HG03521 (cell line): ENCODE data around the gene ZFHX3.
A peak's percentile ranks its signal among the peaks of the same experiment; 100 is the strongest.
"Not testable (repeated sequence)": the region's sequence is repeated elsewhere in the genome, so short reads cannot be mapped to it uniquely, and the experiment has no call there.

Source experiments
- ATAC-seq: cut with Tn5 transposase; IDR thresholded peaks from one replicate; pipeline ENCODE4 v1.9.1; 2021; ENCODE audit warnings: mild to moderate bottlenecking, moderate library complexity; ENCODE audit not compliant: unreplicated experiment

Gene ZFHX3

GRCh38 chr16:73023752-73024570 is 24.0 kb downstream of the ZFHX3 start:
- no peak for ATAC-seq

DNA sequence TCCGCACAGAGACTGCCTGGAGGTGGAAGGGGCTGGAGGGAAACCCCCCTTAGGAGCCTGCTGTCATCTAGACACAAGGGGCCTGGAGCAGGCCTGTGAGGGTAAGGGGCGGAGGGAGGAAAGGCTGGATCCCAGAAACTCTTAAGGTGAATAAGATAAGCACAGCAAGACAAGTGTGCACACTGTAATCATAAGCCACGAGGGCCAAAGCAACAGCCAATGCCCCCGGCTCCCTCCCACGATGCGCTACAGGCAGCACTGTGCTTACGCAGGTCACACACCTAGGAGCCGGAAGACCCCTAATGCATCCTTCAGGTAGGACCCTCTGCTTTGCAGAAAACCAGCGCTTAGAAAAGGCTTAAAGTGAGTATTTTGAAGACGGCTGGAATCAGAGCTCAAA is 24.6 kb downstream of the ZFHX3 start:
- ATAC-seq, result no peak

DNA sequence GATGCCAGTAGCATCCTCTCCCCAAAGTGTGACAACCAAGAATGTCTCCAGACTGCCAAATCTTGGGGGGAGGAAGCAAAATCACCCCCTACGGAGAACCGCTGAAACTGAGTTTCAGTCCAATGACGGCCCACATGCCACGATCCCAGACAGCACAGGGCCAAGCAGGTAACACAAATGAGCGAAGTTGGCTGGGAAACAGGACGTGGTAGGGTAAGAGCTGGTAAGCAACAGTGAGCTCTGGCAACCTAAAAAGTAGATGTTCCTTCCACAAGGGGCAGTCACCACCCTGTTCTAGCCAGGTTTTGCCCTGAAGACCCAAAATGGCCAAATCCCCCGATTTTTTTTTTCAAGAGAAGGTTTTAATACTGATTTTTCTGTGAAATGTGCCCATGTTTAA is 25.4 kb downstream of the ZFHX3 start:
- no peak for ATAC-seq

DNA sequence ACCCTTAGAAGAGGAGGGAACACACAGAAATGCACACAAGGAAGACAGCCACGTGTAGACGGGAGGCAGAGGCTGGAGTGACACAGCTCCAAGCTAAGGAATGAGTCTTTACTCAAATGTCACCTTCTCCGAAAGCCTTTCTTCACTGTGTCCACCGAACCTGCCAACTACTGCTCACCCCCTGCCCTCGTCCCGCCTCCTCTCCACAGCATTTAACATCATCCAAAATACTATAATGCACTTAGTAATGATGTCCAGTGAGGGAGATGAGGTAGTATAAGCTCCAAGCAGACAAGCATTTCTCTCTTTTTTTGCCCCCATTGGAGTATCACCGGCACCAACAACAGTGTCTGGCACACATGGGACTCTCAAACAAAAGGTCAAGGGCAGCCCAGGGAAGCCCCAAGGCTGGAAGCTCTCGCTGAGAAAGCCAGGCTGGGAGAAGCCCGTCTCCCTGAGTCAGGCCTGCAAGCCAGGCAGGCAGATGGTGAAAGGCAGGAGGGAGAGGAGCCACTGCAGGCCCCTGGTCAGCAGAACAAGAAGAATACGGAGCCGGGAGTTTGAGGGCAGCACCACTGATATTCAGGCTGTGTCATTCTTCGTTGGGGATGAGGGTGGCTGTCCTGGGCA is 25.9 kb downstream of the ZFHX3 start:
- ATAC-seq, result no peak

GRCh38 chr16:73020409-73020884 is 27.5 kb downstream of the ZFHX3 start:
- ATAC-seq, result no peak

- no peak for ATAC-seq
These were observed 28.2 kb downstream of the ZFHX3 start for GRCh38 chr16:73019457-73020362.

DNA sequence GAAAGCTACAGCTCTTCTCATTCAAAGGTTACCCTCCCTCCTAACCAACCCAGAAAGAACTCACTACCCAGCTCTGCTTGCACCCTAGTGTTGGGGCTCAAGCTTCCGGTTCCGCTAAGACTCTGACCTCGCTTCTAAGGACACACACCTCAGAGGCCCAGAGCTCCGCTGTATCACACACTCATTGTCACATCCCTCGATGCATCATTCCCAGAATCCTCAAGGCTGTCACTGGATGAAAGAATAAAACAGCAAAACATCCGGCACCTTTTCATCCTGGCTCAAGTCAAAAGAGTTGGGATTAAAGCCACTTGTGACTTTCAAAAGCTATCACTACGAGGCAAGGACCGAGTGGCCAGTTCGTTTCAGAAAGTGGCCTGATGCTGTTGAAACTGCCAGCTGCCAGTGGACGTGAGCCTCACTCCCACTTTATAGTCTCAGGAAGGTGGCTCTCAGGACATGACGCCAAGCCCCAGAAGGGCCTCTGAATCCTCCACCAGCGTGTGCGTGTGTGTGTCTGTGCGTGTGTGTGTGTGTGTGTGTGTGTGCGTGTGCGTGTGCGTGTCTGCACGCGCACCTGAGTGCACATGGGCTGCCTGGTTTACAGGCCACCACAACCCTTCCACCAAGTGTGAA is 29.0 kb downstream of the ZFHX3 start:
- no peak for ATAC-seq

- no peak for ATAC-seq
These were observed 30.6 kb downstream of the ZFHX3 start for GRCh38 chr16:73017321-73017720.

GRCh38 chr16:73016488-73016830 is 31.5 kb downstream of the ZFHX3 start:
- ATAC-seq, result peak; percentile 34

DNA sequence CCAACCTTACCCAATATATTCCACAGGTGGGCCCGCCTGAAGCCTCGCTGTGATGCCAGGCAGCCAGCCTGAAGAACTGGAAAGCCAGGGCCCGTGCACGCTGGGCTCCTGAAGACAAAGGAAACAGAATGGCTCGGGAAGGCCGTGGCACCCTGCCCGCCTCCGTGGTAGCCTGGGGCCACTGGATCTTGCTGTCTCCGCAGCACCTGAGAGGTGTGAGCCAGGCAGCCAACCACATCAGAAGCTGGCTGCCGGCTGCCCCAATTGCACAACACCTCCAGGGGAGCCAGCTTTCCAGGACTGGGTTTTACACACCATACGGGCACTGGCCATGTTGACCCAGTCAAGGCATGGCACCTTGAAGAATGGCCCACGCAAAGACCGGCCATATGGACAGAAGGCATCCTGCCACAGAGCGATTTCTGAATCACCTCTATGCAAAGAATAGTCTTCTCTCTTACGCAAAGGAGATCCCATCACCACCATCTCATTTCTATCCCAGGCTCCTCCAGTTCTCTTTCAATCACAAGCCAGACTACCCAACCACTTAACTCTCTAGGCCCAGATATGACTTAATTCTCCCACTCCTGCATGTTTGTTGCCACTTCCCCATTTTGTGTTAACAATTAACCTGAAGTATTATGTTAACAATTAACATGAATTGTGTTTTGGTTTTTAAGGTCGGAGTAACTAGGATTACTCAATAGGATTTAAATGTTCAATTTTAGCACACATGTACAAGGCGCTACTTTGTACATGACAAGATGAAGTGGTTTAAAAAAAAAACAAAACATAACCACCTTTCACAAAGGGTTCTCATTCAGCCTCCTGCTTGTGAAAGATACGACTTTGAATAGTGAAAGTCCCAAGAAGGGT is 32.1 kb downstream of the ZFHX3 start:
- ATAC-seq, result peak; percentile 73

DNA sequence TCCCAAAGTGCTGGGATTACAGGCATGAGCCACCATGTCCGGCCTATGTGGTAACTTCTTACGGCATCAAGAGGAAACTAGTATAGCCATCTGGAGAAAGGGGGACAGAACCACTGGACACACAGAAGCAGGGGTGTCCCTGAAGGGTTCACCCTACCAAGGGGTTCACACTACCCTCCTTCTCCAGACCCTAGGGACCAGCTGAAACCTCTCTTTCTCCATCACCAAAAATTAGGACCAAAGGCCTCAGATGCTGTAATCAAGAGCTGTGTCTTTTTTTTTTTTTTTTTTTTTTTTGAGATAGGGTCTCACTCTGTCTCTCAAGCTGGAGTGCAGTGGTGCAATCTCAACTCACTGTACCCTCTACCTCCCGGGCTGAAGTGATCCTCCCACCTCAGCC is 33.2 kb downstream of the ZFHX3 start:
- no peak for ATAC-seq

DNA sequence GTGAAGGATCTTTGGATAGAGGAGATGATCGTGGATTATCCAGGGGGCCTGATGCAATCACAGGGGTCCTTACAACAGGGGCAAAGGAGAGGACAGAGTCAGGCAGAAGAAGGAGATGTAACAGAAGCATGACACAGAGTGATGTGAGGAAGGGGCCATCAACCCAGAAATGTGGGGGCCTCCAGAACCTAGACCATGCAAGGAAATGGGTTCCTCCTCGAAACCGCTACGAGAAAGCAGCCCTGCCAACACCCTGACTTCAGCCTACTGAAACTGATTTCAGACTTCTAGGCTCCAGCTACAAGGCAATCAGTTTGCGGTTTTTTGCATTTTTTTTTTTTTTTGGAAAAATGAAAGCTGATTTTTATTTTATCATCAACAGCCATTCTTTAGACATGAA is 34.0 kb downstream of the ZFHX3 start:
- no peak for ATAC-seq

- no peak for ATAC-seq
These were observed 35.6 kb downstream of the ZFHX3 start for GRCh38 chr16:73012341-73012740.

DNA sequence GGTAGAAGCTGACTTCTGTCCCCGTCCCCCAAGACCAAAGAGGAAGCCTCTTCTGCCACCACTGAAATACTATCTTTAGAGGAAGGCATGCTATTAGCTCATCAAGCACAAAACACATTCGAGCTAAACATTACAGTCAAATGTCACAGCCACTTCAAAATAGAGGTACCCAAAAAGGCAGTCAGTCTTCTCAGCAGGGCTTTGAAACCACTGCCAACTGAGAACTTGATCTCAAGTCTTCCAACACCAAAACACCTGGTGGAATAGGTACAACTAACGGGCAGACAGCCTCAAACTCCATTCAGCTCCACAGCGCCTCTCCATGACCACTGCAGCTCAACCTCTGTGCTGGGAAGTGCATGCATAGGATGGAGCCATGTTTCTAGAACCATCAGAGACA is 36.0 kb downstream of the ZFHX3 start:
- ATAC-seq, result no peak

DNA sequence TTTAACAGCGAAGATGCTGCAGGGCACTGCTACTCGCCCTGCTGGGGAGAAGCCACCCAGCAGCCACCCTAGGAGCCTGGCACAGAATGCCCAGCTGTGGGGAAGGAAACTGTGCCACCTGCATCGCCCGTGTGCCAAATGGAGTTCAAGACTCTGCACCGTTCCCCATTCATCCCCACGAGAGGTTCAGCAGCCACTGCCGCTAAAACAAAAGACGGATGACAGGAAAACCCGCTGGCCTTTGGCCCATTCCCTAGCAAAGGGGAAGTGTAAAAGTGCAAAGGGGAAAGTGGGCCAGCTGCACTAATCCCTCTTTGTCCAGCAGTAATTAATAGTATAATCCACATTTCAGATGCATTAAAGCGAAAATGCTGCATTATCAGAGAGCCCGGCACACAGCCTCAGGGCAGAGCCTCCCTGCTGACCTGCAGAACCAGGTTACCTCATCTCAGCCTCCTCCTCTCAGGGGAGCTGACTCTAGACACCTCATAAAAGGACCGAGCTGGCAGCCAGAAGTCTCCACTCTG is 37.7 kb downstream of the ZFHX3 start:
- no peak for ATAC-seq

- not testable (repeated sequence) for ATAC-seq
These were observed 38.2 kb downstream of the ZFHX3 start for GRCh38 chr16:73009710-73010109.

GRCh38 chr16:73006026-73006425 is 41.9 kb downstream of the ZFHX3 start:
- ATAC-seq, result no peak

DNA sequence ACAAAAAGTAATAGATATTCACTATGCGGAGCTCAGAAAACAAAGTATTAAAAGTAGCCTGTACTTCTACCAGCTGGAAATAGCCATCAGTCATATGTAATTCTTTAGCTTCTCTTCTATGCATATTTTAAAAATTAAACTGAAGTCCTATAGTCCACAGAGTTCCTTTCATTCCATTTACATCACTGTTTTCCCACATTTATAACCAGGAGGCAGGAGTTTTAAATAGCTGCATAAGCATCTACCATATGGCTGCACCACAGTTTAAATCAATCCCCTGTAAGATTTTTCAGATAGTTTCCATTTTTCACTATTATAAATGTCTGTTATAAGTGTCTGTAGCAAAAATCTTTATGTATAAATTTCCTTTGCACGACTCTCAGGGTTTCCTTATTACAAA is 45.1 kb downstream of the ZFHX3 start:
- ATAC-seq, result no peak

DNA sequence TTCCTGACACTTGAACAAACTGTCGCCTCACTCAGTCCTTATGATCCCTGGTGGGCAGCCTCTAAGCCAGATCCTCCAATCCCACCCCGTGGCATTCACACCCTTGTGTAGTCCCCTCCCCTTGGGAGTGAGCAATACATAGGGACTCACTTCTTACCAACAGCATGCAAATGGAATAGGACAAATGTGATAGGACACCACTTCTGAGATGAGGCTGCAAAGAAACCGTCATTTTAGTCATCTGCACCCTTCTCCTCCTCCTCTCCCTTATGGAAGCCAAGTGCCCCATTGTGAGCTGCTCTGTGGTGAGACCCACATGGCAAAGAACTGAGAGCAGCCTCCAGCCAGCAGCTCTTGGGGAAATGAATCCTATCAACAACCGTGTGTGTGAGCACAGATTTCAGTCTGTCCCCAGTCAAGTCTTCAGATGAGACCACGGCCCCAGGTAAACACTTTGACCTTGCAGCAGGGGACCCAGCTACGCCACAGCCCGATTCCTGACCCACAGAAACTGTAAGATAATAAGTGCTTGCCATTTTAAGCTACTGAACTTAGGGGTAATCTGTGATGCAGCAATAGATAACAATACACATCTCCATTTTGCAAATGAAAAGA is 46.9 kb downstream of the ZFHX3 start:
- no peak for ATAC-seq
